GM23338 (cell line): ENCODE results near the gene PTN. TPM values are rescaled to one million over a fixed set of nuclear protein-coding genes. Genes with fewer than 3 reads are reported as not detected.

Source experiments
- ATAC-seq: fragments of 200-7000 bp; cut with Tn5 transposase; 3 replicates; pipeline ENCODE4 v1.9.1; 2020
- DNase-seq: peaks from one replicate; pipeline ENCODE4 v3.0.0-alpha.2; 2015; ENCODE audit warnings: low spot score
- H2AFZ ChIP-seq: fragments of 200-600 bp; sonication (generic); 2 replicates; pipeline ENCODE4 v1.8.0; 2016; ENCODE audit warnings: antibody characterized with exemption, mild to moderate bottlenecking, moderate library complexity
- H3F3A ChIP-seq: fragments of 200-600 bp; sonication (generic); replicated peaks from 2 replicates; pipeline ENCODE4 v1.8.0; 2017; ENCODE audit warnings: antibody characterized with exemption, mixed run types, low read depth
- H3K27ac ChIP-seq: fragments of 200-600 bp; sonication (generic); 2 replicates; pipeline ENCODE4 v1.6.1; 2016; ENCODE audit warnings: low read depth
- H3K27me3 ChIP-seq: fragments of 200-600 bp; sonication (generic); 2 replicates; pipeline ENCODE4 v1.8.0; 2016; ENCODE audit warnings: mild to moderate bottlenecking, mixed run types, moderate library complexity; ENCODE audit not compliant: insufficient read depth
- H3K36me3 ChIP-seq: fragments of 200-600 bp; sonication (generic); 2 replicates; pipeline ENCODE4 v1.8.0; 2016; ENCODE audit warnings: mild to moderate bottlenecking; ENCODE audit not compliant: insufficient read depth
- H3K4me1 ChIP-seq: fragments of 200-600 bp; sonication (generic); 2 replicates; pipeline ENCODE4 v1.8.0; 2016; ENCODE audit warnings: mild to moderate bottlenecking, moderate library complexity; ENCODE audit not compliant: insufficient read depth
- H3K4me2 ChIP-seq: fragments of 200-600 bp; sonication (generic); 2 replicates; pipeline ENCODE4 v1.7.1; 2017; ENCODE audit warnings: mixed run types
- H3K4me3 ChIP-seq: fragments of 200-600 bp; sonication (generic); 2 replicates; pipeline ENCODE4 v1.6.1; 2016; ENCODE audit warnings: mixed run types
- H3K79me2 ChIP-seq: fragments of 200-600 bp; sonication (generic); replicated peaks from 2 replicates; pipeline ENCODE4 v1.8.0; 2017; ENCODE audit warnings: mild to moderate bottlenecking; ENCODE audit not compliant: insufficient read depth
- H3K9me2 ChIP-seq: fragments of 200-600 bp; sonication (generic); 2 replicates; pipeline ENCODE4 v1.8.0; 2017; ENCODE audit not compliant: insufficient read depth
- H4K20me1 ChIP-seq: fragments of 200-600 bp; sonication (generic); replicated peaks from 2 replicates; pipeline ENCODE4 v1.8.0; 2017; ENCODE audit warnings: mild to moderate bottlenecking; ENCODE audit not compliant: insufficient read depth
- H3K27ac Mint-ChIP-seq: 2 replicates; pipeline ENCODE4 v1.8.0; 2020; ENCODE audit warnings: inconsistent platforms, mild to moderate bottlenecking, moderate library complexity, mixed read lengths
- H3K27me3 Mint-ChIP-seq: 3 replicates; pipeline ENCODE4 v1.8.0; 2022; ENCODE audit warnings: low read depth, mild to moderate bottlenecking, moderate library complexity, mixed read lengths, inconsistent platforms; ENCODE audit not compliant: insufficient read depth, poor library complexity
- H3K36me3 Mint-ChIP-seq: 3 replicates; pipeline ENCODE4 v1.8.0; 2021; ENCODE audit warnings: low read depth, mild to moderate bottlenecking, inconsistent platforms, moderate library complexity, mixed read lengths
- H3K4me1 Mint-ChIP-seq: 3 replicates; pipeline ENCODE4 v1.8.0; 2020; ENCODE audit warnings: mild to moderate bottlenecking, inconsistent platforms, mixed read lengths
- H3K4me3 Mint-ChIP-seq: 3 replicates; pipeline ENCODE4 v1.8.0; 2021; ENCODE audit warnings: moderate library complexity, mild to moderate bottlenecking, inconsistent platforms, mixed read lengths
- H3K9me3 Mint-ChIP-seq: 3 replicates; pipeline ENCODE4 v1.8.0; 2020; ENCODE audit warnings: moderate library complexity, mild to moderate bottlenecking, inconsistent platforms, mixed read lengths
- CREB1 ChIP-seq: fragments of 250-450 bp; sonication (Bioruptor Pico); IDR thresholded peaks from 2 replicates; pipeline ENCODE4 v1.5.0; 2020; ENCODE audit warnings: low read depth, mild to moderate bottlenecking, moderate library complexity
- EZH2 ChIP-seq: fragments of 200-600 bp; sonication (generic); IDR thresholded peaks from one replicate; pipeline ENCODE4 v1.8.0; 2017; ENCODE audit warnings: antibody characterized with exemption, mild to moderate bottlenecking, low read depth; ENCODE audit not compliant: unreplicated experiment
- EZH2phosphoT487 ChIP-seq: fragments of 200-600 bp; sonication (generic); IDR thresholded peaks from one replicate; pipeline ENCODE4 v1.8.1; 2018; ENCODE audit warnings: antibody characterized with exemption; ENCODE audit not compliant: unreplicated experiment
- POLR2AphosphoS5 ChIP-seq: IDR thresholded peaks from 2 replicates; pipeline ENCODE4 v1.6.1; 2016; ENCODE audit warnings: antibody characterized with exemption, low read depth
- ZNF114 ChIP-seq: fragments of 250-450 bp; sonication (Bioruptor Pico); IDR thresholded peaks from 2 replicates; pipeline ENCODE4 v1.5.0; 2020; ENCODE audit warnings: mild to moderate bottlenecking, moderate library complexity
- polyA plus RNA-seq: library from polyadenylated mRNA; unstranded; fragments of >200 nt; fragmentation: Nextera tagmentation; extraction: Ambion mirVana; gene quantifications from 2 replicates; pipeline ENCODE4 v1.2.1, GENCODE V29; 2016
- total RNA-seq: library from RNA; depleted of rRNA; stranded (reverse); fragments of >200 nt; shearing (Covaris generic); gene quantifications from 2 replicates; pipeline ENCODE4 v1.2.3, GENCODE V29; 2014
- TF ChIP-seq, protein P1 (sequence below): IDR thresholded peaks from 2 replicates; pipeline ENCODE4 v1.6.1; 2016; ENCODE audit warnings: antibody characterized with exemption
- TF ChIP-seq, protein P2 (sequence below): fragments of 250-450 bp; sonication (Bioruptor Pico); IDR thresholded peaks from 2 replicates; pipeline ENCODE4 v1.5.0; 2020; ENCODE audit warnings: mild to moderate bottlenecking, moderate library complexity
- TF ChIP-seq, protein P3 (sequence below): IDR thresholded peaks from one replicate; pipeline ENCODE4 v1.6.1; 2018; ENCODE audit warnings: antibody characterized with exemption; ENCODE audit not compliant: unreplicated experiment

The PTN gene
- total and polyA plus RNA-seq, 2 experiments from 2014 or later: 20.1 to 39.4 TPM

DNA sequence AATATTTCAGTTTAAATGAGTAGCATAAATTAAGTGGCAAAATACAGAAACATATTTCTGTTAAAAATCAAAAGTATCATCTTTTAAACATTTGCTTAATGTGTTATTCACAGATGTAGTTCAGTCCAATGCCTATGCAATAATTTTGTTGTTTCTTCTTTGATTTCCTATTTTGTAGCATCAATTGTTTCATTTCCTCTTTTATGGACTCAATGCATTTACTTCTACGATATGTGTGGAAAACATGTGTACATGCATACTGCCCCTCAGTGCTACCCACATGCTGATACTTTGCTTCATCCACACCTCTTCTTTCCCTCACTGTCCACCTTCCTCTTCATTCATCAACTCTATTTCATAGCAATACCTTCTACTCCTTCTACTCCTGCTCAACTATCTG is 108.1 kb downstream of the PTN start (continued):
- TF ChIP-seq, protein P1, sequence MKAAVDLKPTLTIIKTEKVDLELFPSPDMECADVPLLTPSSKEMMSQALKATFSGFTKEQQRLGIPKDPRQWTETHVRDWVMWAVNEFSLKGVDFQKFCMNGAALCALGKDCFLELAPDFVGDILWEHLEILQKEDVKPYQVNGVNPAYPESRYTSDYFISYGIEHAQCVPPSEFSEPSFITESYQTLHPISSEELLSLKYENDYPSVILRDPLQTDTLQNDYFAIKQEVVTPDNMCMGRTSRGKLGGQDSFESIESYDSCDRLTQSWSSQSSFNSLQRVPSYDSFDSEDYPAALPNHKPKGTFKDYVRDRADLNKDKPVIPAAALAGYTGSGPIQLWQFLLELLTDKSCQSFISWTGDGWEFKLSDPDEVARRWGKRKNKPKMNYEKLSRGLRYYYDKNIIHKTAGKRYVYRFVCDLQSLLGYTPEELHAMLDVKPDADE: no peak
- TF ChIP-seq, protein P2, sequence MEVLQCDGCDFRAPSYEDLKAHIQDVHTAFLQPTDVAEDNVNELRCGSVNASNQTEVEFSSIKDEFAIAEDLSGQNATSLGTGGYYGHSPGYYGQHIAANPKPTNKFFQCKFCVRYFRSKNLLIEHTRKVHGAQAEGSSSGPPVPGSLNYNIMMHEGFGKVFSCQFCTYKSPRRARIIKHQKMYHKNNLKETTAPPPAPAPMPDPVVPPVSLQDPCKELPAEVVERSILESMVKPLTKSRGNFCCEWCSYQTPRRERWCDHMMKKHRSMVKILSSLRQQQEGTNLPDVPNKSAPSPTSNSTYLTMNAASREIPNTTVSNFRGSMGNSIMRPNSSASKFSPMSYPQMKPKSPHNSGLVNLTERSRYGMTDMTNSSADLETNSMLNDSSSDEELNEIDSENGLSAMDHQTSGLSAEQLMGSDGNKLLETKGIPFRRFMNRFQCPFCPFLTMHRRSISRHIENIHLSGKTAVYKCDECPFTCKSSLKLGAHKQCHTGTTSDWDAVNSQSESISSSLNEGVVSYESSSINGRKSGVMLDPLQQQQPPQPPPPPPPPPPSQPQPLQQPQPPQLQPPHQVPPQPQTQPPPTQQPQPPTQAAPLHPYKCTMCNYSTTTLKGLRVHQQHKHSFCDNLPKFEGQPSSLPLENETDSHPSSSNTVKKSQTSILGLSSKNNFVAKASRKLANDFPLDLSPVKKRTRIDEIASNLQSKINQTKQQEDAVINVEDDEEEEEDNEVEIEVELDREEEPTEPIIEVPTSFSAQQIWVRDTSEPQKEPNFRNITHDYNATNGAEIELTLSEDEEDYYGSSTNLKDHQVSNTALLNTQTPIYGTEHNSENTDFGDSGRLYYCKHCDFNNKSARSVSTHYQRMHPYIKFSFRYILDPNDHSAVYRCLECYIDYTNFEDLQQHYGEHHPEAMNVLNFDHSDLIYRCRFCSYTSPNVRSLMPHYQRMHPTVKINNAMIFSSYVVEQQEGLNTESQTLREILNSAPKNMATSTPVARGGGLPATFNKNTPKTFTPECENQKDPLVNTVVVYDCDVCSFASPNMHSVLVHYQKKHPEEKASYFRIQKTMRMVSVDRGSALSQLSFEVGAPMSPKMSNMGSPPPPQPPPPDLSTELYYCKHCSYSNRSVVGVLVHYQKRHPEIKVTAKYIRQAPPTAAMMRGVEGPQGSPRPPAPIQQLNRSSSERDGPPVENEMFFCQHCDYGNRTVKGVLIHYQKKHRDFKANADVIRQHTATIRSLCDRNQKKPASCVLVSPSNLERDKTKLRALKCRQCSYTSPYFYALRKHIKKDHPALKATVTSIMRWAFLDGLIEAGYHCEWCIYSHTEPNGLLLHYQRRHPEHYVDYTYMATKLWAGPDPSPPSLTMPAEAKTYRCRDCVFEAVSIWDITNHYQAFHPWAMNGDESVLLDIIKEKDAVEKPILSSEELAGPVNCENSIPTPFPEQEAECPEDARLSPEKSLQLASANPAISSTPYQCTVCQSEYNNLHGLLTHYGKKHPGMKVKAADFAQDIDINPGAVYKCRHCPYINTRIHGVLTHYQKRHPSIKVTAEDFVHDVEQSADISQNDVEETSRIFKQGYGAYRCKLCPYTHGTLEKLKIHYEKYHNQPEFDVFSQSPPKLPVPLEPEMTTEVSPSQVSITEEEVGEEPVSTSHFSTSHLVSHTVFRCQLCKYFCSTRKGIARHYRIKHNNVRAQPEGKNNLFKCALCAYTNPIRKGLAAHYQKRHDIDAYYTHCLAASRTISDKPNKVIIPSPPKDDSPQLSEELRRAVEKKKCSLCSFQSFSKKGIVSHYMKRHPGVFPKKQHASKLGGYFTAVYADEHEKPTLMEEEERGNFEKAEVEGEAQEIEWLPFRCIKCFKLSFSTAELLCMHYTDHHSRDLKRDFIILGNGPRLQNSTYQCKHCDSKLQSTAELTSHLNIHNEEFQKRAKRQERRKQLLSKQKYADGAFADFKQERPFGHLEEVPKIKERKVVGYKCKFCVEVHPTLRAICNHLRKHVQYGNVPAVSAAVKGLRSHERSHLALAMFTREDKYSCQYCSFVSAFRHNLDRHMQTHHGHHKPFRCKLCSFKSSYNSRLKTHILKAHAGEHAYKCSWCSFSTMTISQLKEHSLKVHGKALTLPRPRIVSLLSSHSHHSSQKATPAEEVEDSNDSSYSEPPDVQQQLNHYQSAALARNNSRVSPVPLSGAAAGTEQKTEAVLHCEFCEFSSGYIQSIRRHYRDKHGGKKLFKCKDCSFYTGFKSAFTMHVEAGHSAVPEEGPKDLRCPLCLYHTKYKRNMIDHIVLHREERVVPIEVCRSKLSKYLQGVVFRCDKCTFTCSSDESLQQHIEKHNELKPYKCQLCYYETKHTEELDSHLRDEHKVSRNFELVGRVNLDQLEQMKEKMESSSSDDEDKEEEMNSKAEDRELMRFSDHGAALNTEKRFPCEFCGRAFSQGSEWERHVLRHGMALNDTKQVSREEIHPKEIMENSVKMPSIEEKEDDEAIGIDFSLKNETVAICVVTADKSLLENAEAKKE (CRISPR knock-in tag): no peak
- TF ChIP-seq EZH2phosphoT487: no peak
- TF ChIP-seq CREB1: no peak

DNA sequence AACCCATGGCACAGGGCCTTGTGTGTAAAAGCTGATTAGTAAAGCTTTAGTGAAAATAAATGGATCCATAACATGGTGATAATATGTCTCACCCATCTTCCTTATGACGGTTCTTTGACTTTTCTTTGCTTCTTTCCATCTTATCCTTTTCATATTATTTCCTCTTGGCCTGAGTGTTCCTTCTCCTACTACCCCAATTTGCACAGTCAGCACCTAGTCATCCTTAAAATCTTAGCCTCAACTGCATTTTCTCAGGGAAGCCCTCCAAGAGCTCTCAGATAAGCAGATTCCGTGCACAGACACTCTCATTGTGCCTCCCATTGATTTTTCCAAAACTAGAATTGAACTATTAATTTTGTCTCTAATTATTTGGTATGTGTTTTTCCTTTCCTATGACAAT is 112.4 kb downstream of the PTN start:
- no peaks in the 10 kb centered on the region for H3K27me3 Mint-ChIP-seq
- ATAC-seq: no peak
- H4K20me1 ChIP-seq: no peaks in the 10 kb centered on the region
- TF ChIP-seq, protein P3, sequence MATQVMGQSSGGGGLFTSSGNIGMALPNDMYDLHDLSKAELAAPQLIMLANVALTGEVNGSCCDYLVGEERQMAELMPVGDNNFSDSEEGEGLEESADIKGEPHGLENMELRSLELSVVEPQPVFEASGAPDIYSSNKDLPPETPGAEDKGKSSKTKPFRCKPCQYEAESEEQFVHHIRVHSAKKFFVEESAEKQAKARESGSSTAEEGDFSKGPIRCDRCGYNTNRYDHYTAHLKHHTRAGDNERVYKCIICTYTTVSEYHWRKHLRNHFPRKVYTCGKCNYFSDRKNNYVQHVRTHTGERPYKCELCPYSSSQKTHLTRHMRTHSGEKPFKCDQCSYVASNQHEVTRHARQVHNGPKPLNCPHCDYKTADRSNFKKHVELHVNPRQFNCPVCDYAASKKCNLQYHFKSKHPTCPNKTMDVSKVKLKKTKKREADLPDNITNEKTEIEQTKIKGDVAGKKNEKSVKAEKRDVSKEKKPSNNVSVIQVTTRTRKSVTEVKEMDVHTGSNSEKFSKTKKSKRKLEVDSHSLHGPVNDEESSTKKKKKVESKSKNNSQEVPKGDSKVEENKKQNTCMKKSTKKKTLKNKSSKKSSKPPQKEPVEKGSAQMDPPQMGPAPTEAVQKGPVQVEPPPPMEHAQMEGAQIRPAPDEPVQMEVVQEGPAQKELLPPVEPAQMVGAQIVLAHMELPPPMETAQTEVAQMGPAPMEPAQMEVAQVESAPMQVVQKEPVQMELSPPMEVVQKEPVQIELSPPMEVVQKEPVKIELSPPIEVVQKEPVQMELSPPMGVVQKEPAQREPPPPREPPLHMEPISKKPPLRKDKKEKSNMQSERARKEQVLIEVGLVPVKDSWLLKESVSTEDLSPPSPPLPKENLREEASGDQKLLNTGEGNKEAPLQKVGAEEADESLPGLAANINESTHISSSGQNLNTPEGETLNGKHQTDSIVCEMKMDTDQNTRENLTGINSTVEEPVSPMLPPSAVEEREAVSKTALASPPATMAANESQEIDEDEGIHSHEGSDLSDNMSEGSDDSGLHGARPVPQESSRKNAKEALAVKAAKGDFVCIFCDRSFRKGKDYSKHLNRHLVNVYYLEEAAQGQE: no peak
- TF ChIP-seq ZNF114: no peak
- no peak for TF ChIP-seq POLR2AphosphoS5
- TF ChIP-seq EZH2: no peak
- TF ChIP-seq, protein P1: no peak

More for the DNA sequence above, 112.4 kb downstream of the PTN start:
- no peak overlapping the region for H3K4me3 ChIP-seq
- no peak overlapping the region for H3K4me2 ChIP-seq
- DNase-seq: no peak
- no peak overlapping the region for H3K4me3 Mint-ChIP-seq
- 0 out of 2 replicates have a peak, but pooled peaks cover 2% of the 10 kb centered on the region for H3K4me1 ChIP-seq
- H3K4me1 Mint-ChIP-seq: peaks cover 4% of the 10 kb centered on the region; the same call in 1 of the 3 replicates
- H3K27ac ChIP-seq: no peak overlapping the region
- H3K9me3 Mint-ChIP-seq: peaks cover 2% of the 10 kb centered on the region; the same call in 1 of the 3 replicates
- no peak overlapping the region for H2AFZ ChIP-seq
- H3K36me3 Mint-ChIP-seq: peaks cover 6% of the 10 kb centered on the region; the same call in 1 of the 3 replicates
- no peaks in the 10 kb centered on the region for H3K27me3 ChIP-seq
- no peaks in the 10 kb centered on the region for H3K79me2 ChIP-seq
- H3F3A ChIP-seq: no peaks in the 10 kb centered on the region
- H3K27ac Mint-ChIP-seq: no peak overlapping the region
- H3K9me2 ChIP-seq: peaks cover 7% of the 10 kb centered on the region; the same call in 1 of the 2 replicates
- H3K36me3 ChIP-seq: no peaks in the 10 kb centered on the region
